NCI-H510A treated with DMSO at 0.1 percent for 48 hours (cell line): ENCODE data around the gene EIF2A.
"Not testable (repeated sequence)": the region's sequence is repeated elsewhere in the genome, so short reads cannot be mapped to it uniquely, and the experiment has no call there.

Experiments
- DNase-seq: peaks from one replicate; lab custom pipeline; 2025; lab: John Stamatoyannopoulos, UW

The EIF2A gene

DNA sequence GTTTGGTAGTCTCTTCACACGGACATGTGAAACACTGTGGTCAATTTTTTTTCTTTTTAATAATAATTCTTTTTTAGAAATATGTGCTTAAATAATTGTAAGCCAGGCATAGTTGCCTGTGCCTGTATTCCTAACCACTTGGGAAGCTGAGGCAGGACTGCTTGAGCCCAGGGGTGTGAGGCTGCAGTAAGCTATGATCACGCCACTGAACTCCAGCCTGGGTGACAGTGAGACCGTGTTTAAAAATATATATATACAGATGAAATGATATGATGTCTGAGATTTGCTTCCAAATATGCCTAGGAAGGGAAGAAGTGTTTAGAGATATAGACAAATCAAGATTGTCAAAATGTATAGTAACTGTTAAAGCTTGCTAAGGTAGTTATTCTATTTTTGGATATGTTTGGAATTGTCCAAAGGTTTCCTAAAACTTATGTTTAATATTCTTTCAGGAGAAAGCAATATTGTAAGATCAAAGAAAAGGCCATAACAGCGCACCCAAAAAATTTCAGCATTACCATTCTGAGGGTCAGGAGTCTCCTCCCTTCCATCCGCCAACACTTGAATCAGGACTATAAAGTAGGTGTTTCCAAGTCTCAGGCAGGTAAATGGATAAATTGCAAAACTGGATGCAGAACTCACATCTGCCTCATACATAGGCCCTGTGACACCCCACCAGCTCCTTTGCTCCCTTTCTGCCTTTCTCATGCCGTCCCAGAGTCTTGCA lies 56.0 kb downstream of the EIF2A start:
- DNase-seq, result no peak

GRCh38 chr3:150603153-150603979 lies 56.8 kb downstream of the EIF2A start, which contains the start of gene SELENOT:
Gene SELENOT, plus strand, starts transcription at chr3:150603321. Its CDS starts 42 bp downstream, at chr3:150603363.
- DNase-seq, result peak; percentile 96

GRCh38 chr3:150603980-150604319 lies 57.4 kb downstream of the EIF2A start:
- DNase-seq, result peak; percentile 37

DNA sequence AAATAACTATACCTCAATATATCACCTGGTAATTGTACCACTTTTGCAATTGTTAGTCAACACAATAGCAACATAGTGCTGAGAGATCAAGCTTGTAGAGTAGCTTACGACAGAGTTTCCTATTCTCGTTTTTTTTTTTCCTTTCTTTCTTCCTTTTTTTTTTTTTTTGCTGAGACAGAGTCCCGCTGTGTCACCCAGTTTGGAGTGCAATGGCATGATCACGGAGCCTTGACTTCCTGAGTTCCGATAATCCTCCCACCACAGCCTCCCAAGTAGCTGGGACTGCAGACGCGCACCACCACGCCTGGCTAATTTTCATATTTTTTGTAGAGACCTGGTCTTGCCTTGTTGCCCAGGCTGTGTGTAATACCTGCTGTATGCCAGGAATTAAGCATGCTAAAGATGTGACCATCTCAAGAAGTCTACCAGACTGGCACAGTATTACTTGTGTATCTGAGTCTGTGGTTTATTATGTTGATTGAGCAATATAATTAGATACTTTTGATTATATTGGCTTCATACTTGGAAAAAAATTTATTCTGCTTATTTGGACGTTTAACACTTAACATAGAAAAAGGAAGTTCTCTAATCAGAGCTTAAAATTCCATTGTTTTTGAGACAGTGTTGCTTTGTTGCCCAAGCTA lies 59.5 kb downstream of the EIF2A start:
- DNase-seq, result no peak

DNA sequence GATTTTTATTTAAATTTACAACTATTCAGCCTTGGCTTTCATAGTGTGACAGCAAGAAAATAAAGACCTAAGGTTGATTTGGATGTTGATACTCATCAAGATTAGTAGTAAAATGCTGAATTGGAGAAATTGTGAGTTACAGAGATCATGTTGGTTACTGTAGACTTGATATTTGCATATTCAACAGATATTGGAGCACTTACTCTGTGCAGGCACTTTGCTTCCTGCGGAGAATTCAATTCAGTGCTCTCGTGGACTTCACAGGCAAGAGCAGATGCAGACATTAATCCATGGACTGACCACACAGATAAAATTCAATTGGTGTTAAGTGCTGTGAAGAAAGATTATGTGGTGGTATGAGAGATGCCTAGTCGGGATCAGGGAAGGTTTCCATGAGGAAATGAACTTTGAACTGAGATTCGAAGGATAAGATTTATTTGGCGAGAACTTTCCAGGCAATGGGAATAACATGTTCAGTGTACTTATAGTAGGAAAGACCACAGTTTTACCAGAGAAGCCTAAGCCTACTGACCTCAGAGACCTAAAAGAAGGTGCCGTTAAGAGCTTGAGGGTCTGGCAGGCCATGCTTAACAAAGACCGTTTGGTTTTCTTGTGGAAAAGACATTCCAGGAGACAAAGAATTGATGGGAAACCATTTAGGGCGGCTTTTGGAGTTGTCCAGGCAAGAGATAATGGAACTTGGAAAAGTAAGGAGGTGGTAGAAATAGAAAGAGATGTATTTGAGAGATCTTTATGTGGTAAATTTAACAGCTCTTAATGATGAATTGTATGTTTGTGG lies 60.9 kb downstream of the EIF2A start:
- DNase-seq, result no peak

- no peak for DNase-seq
Measured at GRCh38 chr3:150609988-150610387, 63.4 kb downstream of the EIF2A start.

DNA sequence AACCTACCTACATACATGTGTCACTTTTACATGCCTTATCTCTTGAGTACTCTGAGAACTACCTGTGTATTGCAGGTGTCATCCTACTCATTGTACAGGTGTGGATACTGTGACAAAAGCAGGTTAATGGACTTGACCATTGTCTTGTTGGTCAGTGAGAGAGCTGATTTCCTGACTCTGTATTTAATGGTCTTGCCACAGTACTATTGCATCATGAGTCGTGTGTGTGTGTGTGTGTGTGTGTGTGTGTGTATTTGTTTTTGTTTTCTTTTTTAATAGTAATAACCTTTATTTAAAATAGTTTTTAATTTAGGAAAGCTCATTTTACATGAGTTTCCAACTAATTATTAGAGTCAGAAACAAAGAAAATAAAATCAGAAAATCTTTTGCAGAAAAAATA lies 64.2 kb downstream of the EIF2A start:
- DNase-seq, result no peak

DNA sequence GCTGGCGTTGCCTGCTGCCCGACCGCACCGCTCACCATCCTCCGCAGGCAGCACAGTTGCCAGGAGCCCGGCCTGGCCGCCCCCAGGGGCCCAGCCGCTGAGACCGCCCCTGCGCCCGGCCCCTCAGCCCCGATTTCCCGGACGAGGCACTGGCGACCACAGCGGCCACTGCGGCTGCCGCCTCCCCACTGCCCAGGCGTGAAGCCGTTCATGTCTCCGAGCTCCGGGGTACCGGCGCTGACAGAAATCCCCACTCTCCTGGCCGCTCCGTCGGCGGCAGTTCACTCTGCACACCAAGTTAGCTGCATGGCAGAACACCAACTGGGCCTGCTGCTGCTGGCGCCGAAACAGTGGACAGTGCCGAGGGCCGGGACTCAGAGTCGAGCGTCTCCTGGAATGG lies 65.1 kb downstream of the EIF2A start:
- DNase-seq, result no peak

GRCh38 chr3:150612494-150612893 lies 65.9 kb downstream of the EIF2A start:
- DNase-seq, result no peak

DNA sequence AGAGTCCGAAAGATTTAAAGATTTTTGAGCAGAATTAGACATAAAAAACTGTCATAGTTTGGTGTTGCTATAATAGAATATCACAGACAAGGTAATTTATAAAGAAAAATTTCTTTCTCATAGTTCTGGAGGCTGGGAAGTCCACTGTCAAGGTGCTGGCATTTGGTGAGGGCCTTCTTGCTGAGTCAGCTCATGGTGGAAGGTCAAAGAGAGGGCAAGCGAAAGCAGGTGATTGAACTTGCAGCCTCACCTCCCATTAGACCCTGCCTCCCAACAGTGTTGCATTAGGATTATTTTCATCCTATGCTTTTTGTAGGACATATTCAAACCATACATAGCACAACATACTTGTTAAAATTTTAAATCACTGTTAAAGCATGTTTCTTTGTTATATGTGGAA lies 66.4 kb downstream of the EIF2A start:
- no peak for DNase-seq

GRCh38 chr3:150613709-150614480 lies 67.3 kb downstream of the EIF2A start:
- DNase-seq, result no peak

- DNase-seq, result no peak
Measured at GRCh38 chr3:150620002-150620689, 73.6 kb downstream of the EIF2A start.

GRCh38 chr3:150622955-150623354 lies 76.4 kb downstream of the EIF2A start:
- not testable (repeated sequence) for DNase-seq

- no peak for DNase-seq
Measured at GRCh38 chr3:150623945-150624344, 77.4 kb downstream of the EIF2A start.

- DNase-seq, result no peak
Measured at GRCh38 chr3:150626148-150626930, 79.8 kb downstream of the EIF2A start.

DNA sequence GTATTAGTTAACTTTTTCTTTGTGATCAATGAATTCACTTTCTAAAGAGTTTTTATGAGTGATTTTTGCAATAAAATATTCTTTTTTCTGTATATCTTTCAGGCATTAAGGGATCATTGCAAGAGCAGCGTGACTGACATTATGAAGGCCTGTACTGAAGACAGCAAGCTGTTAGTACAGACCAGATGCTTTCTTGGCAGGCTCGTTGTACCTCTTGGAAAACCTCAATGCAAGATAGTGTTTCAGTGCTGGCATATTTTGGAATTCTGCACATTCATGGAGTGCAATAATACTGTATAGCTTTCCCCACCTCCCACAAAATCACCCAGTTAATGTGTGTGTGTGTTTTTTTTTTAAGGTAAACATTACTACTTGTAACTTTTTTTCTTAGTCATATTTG lies 81.0 kb downstream of the EIF2A start:
- no peak for DNase-seq

DNA sequence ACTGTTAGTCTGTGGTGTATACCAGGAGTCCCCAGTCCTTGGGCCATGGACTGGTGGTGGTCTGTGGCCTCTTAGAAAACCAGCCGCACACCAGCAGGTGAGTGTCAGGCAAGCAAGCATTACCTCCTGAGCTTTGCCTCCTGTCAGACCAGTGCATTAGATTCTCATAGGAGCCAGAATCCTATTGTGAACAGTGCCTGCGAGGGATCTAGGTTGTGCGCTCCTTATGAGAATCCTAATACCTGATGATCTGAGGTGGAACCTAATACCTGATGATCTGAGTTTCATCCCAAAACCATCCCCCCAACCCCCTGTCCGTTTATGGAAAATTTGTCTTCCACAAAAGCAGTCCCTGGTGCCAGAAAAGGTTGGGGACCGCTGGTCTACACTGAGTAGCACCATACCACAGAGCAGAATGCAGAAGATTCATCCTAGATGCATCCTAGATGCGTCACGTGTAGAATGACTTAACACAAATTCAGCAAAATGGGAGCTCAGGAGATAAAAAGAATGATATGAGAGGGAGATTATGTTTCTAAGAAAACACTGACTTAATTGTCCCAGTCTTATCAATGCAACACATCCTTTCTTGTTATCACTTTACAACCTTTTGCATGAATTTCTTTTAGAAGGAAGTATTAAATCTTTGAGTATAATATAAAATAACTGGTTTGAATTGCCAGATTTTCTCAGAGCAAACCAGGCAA lies 85.1 kb downstream of the EIF2A start:
- no peak for DNase-seq

DNA sequence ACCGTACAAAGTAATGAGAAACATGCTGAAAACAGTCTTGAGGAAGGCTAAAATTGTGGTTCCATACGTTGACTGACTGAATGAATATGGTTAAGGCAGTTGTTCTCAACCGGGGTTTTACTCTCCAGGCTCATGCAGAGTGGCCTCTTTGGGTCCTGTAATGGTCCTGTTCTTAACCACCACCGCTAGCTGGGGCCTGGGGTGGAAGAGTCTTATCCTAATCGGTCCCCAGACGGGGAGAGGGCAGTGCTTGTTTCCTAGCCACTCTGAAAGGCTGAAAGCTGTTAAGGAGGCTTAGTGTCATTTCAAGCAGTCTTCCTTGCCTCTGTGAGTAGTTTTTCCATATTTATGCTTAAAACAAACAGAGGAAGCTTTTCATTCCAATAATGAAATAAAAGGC lies 88.5 kb downstream of the EIF2A start:
- DNase-seq, result no peak

DNA sequence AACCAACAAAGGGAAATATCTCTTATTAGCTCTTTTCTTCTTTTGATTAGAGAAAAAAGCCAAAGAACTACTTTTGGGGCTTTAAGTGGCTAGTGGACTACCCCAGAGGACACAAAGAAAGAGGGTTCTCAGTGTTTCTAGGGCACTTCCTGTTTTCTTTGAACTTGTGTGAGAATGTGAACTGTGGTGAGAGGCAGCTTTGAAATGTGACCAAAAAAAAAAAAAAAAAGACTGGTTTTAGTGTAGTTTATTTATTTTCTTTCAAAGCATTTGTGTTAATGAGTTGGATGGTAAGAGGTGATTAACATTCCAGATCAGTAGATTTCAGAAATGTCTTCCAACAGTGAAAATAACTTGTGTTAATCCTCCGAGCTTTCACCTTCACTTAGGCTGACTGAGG lies 88.9 kb downstream of the EIF2A start:
- no peak for DNase-seq
